HL-60 (cell line): ENCODE data around the gene SOX30.

ENCODE experiments used
- GABPA ChIP-seq: IDR thresholded peaks from 2 replicates; pipeline ENCODE4 v1.6.1; 2012; ENCODE audit warnings: low read depth
- POLR2AphosphoS5 ChIP-seq: IDR thresholded peaks from 2 replicates; pipeline ENCODE4 v1.6.1; 2012; ENCODE audit warnings: low read depth
- SPI1 ChIP-seq: IDR thresholded peaks from 2 replicates; pipeline ENCODE4 v1.6.1; 2012; ENCODE audit warnings: low read depth, mild to moderate bottlenecking, borderline replicate concordance
- TF ChIP-seq, protein P1 (sequence below): IDR thresholded peaks from one replicate; pipeline ENCODE4 v1.5.1; 2011; ENCODE audit warnings: low read length, control low read depth, inconsistent platforms; ENCODE audit not compliant: insufficient read depth
- TF ChIP-seq, protein P2 (sequence below): IDR thresholded peaks from 2 replicates; pipeline ENCODE4 v1.6.1; 2012; ENCODE audit warnings: low read depth; ENCODE audit not compliant: insufficient replicate concordance

GRCh38 chr5:157650991-157651611 lies 1.1 kb downstream of the SOX30 start:
- TF ChIP-seq, protein P1, sequence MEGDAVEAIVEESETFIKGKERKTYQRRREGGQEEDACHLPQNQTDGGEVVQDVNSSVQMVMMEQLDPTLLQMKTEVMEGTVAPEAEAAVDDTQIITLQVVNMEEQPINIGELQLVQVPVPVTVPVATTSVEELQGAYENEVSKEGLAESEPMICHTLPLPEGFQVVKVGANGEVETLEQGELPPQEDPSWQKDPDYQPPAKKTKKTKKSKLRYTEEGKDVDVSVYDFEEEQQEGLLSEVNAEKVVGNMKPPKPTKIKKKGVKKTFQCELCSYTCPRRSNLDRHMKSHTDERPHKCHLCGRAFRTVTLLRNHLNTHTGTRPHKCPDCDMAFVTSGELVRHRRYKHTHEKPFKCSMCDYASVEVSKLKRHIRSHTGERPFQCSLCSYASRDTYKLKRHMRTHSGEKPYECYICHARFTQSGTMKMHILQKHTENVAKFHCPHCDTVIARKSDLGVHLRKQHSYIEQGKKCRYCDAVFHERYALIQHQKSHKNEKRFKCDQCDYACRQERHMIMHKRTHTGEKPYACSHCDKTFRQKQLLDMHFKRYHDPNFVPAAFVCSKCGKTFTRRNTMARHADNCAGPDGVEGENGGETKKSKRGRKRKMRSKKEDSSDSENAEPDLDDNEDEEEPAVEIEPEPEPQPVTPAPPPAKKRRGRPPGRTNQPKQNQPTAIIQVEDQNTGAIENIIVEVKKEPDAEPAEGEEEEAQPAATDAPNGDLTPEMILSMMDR, result no peak
- no peak for TF ChIP-seq POLR2AphosphoS5
- TF ChIP-seq, protein P2, sequence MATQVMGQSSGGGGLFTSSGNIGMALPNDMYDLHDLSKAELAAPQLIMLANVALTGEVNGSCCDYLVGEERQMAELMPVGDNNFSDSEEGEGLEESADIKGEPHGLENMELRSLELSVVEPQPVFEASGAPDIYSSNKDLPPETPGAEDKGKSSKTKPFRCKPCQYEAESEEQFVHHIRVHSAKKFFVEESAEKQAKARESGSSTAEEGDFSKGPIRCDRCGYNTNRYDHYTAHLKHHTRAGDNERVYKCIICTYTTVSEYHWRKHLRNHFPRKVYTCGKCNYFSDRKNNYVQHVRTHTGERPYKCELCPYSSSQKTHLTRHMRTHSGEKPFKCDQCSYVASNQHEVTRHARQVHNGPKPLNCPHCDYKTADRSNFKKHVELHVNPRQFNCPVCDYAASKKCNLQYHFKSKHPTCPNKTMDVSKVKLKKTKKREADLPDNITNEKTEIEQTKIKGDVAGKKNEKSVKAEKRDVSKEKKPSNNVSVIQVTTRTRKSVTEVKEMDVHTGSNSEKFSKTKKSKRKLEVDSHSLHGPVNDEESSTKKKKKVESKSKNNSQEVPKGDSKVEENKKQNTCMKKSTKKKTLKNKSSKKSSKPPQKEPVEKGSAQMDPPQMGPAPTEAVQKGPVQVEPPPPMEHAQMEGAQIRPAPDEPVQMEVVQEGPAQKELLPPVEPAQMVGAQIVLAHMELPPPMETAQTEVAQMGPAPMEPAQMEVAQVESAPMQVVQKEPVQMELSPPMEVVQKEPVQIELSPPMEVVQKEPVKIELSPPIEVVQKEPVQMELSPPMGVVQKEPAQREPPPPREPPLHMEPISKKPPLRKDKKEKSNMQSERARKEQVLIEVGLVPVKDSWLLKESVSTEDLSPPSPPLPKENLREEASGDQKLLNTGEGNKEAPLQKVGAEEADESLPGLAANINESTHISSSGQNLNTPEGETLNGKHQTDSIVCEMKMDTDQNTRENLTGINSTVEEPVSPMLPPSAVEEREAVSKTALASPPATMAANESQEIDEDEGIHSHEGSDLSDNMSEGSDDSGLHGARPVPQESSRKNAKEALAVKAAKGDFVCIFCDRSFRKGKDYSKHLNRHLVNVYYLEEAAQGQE, result no peak
- TF ChIP-seq GABPA, result no peak
- no peak for TF ChIP-seq SPI1
